ENCODE measurements around the gene PRXL2C. TPM values are rescaled to one million over a fixed set of nuclear protein-coding genes. Genes with fewer than 3 reads are reported as not detected.
A peak's percentile ranks its signal among the peaks of the same experiment; 100 is the strongest.

The PRXL2C gene
- total and polyA plus RNA-seq, 9 of the 15 experiments (the other 6 are each of a cell fraction or from before 2014, with no cell fraction given) = 3.6 to 15.3 (median 10.6) TPM

- TF ChIP-seq LCOR (CRISPR knock-in tag; IDR thresholded peaks at IDR 0.05) (no peak), U2AF1 (optimal IDR thresholded peaks at IDR 0.05; ENCODE audit: low read depth, low read length) (no peak), EP400 (IDR thresholded peaks at IDR 0.05) (no peak), ZNF318 (IDR thresholded peaks at IDR 0.05; ENCODE audit: borderline replicate concordance in 1 of 2, low read depth in 1 of 2) (no peak), ZNF639 (CRISPR knock-in tag; conservative IDR thresholded peaks at IDR 0.05 in 1 of 2, IDR thresholded peaks at IDR 0.05 in 1 of 2) (peak in 1 of 2 experiments; percentile 68; a peak in 1 of 4 replicates), ZNF586 (CRISPR knock-in tag; conservative IDR thresholded peaks at IDR 0.05) (no peak), ZBTB12 (CRISPR knock-in tag; IDR thresholded peaks at IDR 0.05) (peak; percentile 92), ARID1B (IDR thresholded peaks at IDR 0.05) (no peak), SUPT5H (IDR thresholded peaks at IDR 0.05) (no peak), TEAD2 (tag; IDR thresholded peaks at IDR 0.05) (no peak), MCM7 (IDR thresholded peaks at IDR 0.05) (no peak), NBN (IDR thresholded peaks at IDR 0.05; ENCODE audit: low read depth) (peak; percentile 93; the same call in 1 of the 2 replicates), ZNF274 (IDR thresholded peaks at IDR 0.05; ENCODE audit: borderline replicate concordance, low read depth, low read length) (no peak), EWSR1 (IDR thresholded peaks at IDR 0.05; ENCODE audit: borderline replicate concordance, low read depth, partially characterized antibody) (no peak), JUN (IDR thresholded peaks at IDR 0.05; ENCODE audit: borderline replicate concordance, low read depth, low read length) (no peak), JUN (CRISPR knock-in tag; IDR thresholded peaks at IDR 0.05; ENCODE audit: borderline replicate concordance) (no peak), HNRNPUL1 (IDR thresholded peaks at IDR 0.05; ENCODE audit: low read length) (no peak), BCL6 (CRISPR knock-in tag; IDR thresholded peaks at IDR 0.05) (no peak)
These were observed 35.5 kb downstream of the PRXL2C start, which contains the start of gene CDC14B (continued) for GRCh38 chr9:96619491-96620180.
